HG03280 (cell line): Measurements from ENCODE around the gene ZBED4.

Source experiments
- ATAC-seq: cut with Tn5 transposase; IDR thresholded peaks from one replicate; pipeline ENCODE4 v1.9.1; 2021; ENCODE audit warnings: mild to moderate bottlenecking, moderate library complexity; ENCODE audit not compliant: unreplicated experiment

ZBED4 gene

DNA sequence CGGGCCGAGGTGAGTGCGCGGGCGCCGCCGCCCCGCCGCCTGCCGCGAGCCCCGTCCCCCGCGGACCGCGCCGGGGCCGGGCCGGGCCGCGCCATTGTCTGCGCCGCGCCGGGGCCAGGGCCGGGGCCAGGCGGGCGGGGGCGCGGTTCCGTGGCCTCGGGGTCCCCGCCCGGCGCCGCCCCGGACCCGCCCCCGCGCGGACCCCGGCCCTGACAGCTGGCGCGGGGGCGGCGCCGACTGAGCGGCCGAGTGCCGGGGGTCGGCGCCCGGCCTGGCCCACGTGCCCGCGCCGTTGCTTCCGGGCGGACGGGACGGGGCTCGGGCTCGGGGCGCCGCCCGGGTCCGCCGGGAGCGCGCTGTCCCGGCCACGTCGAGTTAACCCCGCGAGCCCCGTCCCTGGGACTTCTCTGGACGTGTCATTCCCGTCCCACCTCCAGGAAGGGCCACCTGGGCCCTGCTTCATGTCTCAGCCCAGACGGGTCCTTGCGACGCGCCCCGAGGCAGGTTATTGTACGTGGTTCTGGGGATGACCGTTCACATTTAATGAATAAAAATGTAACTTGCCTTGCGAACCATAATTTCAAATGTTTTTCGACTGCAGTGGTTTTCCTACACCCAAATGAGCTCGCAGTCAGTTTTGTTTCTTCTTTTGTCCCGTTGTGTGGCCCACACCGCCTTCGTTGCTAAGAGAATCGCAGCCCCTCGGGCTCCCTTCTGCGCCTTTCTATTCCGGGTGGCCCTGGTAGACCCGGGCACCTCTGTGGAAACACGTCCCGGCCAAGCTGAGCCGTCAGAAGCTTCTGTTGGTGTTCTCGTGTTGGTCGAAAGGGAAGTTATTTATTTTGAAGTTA is 562 bp downstream of the ZBED4 start:
- ATAC-seq, result peak; percentile 25

DNA sequence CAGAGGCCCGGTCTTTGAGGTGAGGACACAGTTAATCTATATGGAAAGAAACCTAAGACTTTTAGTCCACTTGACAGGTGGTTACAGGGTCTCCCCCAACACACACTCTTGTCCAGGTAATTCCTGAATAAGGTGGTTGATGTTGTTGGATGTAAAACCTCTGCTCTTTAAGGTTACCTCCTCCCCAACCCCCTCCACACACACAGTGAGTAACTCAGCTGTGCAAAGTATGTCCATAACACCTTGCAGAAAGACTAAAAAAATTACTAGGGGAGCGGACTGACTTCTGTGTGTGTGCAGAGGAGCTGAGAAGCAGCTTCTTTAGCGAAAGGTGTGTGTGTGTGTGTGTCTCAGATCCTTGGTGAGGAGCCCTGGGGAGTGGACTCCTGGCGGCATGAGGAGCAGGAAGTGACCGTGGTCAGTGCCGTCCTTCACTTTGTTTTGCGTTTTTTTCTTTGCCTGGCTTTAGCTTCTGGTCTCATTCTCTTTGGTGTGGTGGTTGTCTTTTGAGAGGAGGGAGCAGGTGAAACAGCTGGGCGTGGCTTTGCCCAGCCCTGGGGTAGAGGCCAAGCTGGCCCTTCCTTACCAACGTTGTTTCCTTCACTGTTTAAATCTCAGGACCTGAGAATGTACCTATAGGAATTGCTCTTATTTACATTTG is 1.7 kb downstream of the ZBED4 start:
- ATAC-seq, result no peak

DNA sequence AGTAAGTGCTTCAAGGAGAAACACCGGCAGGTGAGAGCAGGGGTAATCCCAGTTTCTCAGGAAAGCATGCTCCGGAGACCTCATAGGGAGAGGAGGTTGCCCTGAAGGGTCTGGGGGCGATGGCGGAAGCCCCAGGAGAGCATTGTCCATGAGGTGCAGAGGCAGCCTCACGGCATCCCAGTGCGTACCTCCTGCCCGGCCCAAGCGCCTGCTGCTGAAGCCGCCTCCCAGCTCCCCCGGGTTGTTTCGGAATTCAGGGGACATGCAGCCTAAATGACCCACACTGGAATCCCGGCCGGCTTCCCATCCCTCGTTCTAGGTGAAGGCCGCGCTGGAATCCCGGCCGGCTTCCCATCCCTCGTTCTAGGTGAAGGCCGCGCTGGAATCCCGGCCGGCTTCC is 2.7 kb downstream of the ZBED4 start:
- ATAC-seq, result no peak

DNA sequence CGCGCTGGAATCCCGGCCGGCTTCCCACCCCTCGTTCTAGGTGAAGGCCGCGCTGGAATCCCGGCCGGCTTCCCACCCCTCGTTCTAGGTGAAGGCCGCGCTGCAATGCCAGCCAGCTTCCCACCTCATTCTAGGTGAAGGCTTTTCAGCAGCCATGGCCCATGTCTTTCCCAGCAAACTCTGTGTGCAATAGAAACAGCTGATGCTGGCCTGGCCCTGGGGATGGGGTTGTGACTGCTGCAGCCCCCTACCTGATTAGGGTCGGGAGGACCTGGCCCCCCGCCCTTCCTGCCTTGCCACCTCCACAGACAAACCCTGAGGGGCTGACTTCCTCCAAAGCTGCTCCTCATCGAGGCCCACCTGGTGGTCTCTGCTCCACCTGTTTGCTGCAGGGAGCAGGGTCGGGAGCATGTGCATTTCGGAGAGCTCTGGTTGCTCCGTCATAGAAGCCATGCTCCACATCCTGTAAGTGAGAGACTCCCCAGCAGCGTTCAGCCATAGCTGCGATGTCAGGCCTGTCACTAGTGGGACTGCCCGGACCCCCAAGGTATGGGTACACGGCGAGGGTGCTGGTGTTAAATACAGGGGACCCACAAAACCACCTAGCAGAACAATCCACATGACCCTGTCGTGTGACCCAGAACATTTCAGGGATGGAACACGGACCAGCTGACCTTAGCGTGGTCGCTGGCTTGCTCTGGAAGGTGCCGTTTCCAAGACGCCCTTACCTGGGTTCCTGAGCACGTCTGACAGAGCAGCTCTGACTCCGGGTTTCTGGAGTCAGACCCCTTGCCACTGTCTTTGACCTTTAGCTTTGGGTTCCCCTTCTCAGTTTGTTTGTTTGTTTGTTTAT is 3.3 kb downstream of the ZBED4 start:
- no peak for ATAC-seq

DNA sequence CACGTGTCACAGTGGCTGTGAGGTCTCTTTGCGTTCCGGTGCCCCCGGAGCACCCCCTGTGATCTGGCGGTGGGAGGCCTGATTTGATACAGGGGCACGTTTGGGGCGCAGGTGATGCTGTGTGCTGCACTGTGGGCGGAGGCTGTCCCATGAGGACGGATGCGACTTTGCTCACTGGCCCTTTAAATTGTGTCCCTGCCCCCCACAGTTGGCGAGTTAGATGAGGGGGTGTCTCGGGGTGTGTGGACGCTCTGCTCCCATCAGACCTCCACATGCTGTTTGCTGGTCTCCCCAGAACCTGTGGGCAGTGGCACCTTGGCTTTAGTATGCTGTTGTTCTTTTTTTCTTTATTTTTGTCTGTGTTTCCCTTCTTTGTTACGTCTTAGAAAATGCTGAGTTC is 5.2 kb downstream of the ZBED4 start:
- no peak for ATAC-seq

DNA sequence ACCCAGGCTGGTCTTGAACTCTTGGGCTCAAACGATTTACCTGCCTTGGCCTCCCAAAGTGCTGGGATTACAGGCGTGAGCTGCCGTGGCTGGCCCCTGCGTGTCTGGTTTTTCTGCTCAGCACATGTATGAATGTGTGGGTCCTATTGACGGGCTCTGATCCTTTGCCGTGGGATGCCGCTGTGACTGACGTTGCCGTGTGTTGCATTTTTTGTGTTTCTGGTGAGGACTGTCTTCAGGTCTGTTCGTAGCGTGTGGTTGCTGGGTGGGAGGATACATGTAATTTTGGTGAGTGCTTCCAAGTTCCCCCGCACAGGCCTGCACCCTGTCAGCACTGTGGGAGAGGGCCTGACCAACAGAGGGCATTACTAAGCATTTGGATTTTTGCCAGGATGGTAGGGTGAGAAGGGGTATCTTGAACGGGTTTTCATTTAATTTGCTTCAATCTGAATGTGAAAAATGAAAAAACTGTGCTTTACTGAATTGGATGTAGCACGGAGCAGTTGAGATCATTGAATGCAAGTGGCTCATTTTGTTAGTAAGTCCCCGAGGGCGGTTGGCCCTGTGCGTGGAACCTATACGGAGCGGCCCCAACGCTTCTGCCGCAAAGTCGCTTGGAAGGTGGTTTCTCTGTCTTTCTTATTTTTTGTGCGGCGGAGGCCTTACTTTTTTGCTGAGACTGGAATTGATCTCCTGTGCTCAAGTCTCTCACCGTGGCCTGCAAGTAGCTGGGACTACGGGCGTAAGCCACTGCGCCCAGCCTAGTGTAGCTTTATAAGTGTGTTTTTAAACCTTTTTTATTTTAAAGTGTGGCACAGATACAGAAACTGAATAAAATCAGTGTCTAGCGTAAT is 8.2 kb downstream of the ZBED4 start:
- no peak for ATAC-seq

DNA sequence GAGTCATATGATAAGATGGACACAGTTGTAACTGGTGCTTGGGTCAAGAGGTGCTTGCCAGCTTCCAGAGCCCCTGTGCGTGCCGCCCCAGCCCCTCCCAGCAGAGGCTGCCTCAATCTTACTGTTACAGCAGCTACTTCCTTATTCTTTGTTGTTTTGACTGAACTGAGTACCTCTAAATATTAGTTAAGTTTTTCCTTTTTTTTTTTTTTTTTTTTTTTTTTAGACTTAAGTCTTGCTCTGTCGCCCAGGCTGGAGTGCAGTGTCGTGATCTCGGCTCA is 8.8 kb downstream of the ZBED4 start:
- ATAC-seq, result no peak

DNA sequence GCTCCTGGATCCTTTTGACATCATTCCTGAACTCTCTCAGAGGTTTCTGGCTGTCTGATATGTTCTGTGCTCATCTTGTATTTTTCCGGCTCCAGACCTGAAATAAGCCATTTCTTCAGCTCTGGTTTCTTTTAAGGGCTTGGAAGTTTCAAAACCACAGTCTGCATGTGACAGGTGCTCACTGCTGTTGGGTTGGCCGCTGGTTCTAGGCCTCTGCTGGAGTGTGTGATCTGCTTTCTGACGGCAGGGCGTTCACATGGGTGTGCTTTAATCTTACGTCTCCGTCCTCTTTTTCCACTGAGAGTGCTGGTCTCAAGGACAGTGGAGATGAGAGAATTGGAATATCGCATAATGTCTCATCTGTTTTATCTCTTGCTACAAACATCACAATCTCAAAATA is 10.3 kb downstream of the ZBED4 start:
- ATAC-seq, result no peak

DNA sequence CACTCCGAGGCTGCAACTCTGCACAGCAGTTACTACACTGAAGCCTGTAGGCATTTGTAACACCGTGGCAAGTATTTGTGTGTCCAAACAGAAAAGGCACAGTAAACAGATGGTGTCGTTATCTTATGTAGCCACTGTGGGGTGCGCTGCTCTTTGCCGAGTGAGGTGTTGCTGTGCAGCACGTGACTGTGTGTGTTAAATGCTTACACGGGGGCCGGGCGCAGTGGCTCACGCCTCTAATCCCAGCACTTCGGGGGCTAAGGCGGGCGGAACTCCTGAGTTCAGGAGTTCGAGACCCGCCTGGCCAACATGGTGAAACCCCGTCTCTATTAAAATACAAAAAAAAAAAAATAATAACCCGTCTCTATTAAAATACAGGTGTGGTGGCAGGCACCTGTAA is 11.5 kb downstream of the ZBED4 start:
- no peak for ATAC-seq

DNA sequence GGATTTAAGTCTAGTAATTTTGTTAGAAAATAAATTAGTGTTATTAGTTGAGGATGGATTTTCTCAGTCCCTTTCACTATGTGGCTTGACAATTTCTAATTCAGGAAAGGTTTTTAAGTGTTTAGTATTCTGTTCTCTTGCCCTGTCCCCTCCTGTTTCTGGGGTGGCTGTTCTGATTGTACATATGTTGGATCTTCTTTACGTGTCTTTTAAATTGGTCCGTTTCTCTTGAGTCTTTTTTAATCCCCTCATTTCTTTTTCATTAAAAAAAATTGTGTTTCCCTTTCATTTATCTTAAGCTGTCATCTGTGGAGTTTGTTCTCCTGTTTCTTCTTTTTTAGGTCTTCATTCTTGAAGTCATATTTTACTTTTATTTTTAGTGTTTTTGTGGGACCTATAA is 12.5 kb downstream of the ZBED4 start:
- no peak for ATAC-seq

DNA sequence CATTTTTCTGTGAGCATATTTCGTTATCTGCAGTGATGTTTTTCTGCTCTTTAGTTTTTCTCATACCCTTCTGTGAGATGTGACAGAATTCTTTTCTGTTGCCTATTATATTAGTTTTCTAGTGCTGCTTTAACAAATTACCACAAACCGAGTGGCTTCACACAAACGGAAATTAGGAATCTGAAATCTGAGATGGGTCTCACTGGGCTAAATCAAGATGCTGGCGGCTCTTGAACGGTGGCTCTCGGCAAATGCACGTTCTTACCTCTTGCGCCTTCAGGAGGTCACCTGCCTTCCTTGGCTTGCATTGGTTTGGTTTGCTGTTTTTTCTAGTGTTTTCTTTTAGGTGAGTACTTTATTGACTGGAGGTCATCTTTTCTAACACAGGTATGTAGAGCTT is 13.0 kb downstream of the ZBED4 start:
- ATAC-seq, result no peak

DNA sequence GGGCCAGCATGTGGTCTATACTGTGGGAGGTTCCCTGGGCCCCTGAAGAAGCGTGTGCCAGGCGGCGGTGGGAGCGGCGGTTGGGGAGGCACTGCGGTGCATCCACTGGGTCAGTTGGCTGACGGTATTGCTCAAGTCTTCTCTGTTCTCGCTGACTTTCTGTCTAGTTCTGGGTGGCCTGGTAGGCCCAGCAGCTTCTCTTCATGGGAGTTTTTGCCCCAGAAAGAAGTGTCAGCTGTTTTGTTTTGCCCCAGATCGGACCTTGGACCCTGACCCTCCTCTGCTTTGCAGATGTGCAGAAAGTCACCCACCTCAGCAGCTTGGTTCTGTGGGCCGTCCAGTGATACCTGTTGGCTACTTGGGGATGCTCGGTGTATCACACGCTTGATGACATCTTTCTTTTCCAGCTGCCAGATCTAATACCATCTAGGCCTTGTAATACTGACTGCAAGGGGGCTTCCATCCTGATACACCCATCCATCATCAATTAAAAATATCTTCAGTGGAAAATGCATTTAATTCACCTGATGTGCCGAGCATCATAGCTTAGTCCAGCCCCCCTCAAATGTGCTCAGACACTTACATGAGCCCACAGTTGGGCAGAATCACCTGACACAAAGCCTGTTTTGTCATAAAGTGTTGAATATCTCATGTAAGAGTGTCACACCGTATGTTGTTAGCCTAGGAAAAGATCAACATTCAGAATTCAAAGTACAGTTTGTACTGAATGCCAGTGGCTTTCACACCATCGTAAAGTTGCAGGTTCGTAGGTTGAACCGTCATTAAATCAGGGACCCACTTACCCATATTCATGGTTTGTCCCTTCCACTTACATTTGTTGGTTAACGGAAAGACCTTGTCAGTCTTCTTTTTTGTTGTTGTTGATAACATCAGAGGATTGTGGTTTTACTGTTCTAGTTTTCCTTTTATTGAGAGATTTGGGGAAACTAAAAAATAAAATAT is 13.9 kb downstream of the ZBED4 start:
- no peak for ATAC-seq

DNA sequence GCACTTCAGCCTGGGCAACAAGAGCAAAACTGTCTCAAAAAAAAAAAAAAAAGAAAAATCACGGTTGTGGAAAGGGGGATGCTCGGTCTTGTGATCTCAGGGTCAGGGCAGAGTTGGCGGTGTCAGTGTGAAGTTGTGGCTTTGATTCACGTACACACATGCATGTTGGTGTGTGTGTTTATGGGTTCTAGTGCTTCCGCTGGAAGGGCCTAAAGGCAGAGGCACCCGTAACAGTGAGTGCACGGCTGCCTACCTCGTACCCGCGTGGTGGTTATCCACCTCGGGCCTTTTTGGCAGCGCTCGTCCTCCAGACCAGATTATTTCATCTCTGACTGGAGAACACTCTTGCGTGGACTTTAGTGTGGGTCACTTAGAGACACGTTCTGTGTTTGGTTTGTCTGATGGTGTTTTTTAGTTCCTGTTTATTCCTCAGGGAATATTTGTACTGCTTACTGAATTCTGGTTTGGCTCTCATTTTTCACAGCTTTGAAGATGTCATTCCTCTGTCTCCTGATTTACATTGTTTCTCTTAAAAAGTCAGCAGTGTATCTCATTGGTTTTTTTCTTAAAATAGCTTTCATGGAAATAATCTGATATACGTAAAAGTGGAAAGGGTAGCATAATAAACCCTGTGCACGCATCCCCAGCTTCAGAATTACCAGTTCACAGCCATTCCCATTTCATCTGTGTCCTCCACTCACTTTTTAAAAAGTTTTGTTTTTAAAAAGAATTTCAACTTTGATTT is 15.6 kb downstream of the ZBED4 start:
- no peak for ATAC-seq

DNA sequence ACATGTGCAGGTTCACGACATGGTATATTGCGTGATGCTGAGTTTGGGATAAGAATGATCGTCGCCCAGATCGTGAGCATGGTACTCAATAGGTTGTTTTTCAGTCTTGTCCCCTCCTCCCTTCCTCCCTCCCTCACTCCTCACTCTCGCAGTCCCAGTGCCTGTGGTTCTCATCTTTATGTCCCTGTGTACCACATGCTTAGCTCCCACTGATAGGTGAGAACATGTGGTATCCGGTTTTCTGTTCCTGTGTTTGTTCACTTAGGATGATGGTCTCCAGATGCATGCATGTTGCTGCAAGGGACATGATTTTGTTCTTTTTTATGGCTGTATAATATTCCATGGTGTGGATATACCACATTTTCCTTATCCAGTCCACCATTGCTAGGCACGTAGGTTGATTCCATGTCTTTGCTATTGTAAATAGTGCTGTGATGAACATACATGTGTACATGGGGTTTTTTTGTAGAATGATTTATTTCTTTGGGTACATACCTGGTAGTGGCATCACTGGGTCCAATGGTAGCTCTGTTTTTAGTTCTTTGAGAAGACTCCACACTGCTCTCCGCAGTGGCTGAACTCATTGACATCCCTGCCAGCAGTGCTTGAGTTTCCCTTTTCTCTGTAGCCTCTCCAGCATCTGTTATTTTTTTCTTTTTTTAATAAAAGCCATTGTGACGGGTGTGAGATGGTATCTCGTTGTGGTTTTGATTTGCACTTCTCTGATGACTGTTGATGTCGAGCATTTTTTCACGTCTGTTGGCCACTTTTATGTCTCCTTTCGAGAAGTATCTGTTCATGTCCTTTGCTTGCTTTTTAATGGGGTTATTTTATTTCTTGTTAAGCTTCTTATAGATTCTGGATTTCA is 16.4 kb downstream of the ZBED4 start:
- ATAC-seq, result no peak

DNA sequence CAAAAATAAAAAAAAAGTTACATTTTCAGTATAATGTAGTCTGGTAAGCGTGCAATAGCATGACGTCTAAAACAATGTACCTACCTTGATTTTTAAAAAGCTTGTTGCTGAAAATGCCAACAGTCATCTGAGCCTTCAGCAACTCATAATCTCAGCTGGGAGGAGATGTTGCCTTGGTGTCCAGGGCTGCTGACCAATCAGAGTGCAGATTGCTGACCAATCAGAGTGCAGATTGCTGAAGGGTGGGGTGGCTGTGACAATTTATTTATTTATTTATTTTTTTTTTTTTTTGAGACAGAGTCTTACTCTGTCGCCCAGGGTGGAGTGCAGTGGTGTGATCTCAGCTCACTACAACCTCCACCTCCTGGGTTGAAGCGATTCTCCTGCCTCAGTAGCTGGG is 17.8 kb downstream of the ZBED4 start:
- ATAC-seq, result no peak

DNA sequence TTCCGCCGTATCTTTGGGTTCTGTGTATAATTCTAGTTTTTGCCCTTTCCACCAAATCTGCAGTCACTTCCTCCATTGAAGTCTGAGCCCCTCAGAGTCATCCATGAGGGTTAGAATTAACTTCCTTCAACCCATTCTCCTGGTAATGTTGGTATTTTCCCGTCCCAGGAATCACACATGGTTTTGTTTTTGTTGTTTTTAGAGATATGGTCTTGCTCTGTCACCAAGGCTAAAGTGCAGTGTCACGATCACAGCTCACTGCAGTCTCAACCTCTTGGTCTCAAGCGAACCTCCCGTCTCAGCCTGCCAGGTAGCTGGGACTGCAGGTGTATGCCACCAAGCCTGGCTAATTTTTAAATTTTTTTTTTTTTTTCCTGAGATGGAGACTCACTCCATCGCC is 18.7 kb downstream of the ZBED4 start:
- ATAC-seq, result no peak

DNA sequence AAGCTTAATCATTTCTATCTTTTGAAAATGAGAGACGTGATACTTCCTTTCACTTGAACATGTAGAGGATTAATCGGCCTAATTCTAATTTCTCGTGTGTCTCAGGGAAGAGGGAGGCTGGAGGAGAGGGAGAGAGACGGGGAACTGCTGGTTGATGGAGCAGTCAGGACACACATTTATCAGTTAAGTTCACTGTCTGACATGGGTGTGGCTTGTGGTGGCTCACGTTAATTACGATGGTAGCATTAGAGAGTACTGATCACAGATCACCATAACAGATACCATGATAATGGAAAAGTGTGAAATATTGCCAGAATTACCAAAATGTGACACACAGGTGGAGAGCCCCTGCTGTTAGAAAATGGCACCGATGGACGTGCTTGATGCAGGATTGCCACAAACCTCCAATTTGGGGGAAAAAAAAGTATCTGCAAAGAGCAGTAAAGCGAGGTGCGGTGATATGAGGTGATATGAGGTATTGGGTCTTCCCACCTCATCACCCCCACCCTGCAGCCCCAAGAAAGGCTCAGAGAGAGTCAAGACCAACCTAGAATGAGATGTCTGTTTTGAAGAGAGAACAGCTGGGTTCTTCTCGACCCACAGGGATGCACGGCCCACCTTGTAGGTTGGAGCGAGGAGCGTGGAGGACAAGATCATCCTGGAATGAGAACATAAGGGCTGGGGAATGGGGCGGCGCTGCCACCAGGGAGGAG is 19.7 kb downstream of the ZBED4 start:
- ATAC-seq, result no peak

DNA sequence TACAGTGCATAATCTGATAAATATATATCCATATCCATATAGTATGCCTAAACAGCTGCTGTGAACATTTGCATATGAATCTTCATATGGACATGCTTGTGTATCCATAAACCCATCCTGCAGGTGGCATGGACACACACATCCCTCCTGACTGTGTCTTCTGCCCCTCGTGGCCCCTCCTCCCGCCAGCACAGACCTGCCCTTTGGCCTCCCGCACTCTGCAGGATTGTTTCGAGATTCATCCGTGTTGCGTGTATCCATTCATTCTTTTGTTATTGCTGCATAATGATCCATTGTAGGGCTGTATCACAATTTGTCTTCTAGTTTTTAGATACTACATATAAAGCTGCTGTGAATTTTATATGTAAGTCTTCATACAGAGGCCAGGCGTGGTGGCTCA is 24.0 kb downstream of the ZBED4 start:
- no peak for ATAC-seq
